ENCODE data around the gene POU2F2. TPM values are rescaled to one million over a fixed set of nuclear protein-coding genes. Genes with fewer than 3 reads are reported as not detected.

Gene POU2F2
- polyA plus RNA-seq, 1 of the 3 experiments (the other 2 are of a cell fraction) = 0.49 TPM

GRCh38 chr19:42174188-42174587 is 41.9 kb upstream of the POU2F2 start:
- Histone ChIP-seq H2AFZ (ENCODE audit: low read depth) (no peak overlapping the region), H3K36me3 (replicated peaks in 1 of 2; ENCODE audit: control insufficient read depth in 1 of 2, insufficient read depth in 2 of 2, low read length in 1 of 2) (no peaks in the 10 kb centered on the region), H3K27ac (ENCODE audit: low read depth in 2 of 2, low read length in 1 of 2) (no peak overlapping the region), H3K79me2 (ENCODE audit: insufficient read depth) (no peaks in the 10 kb centered on the region), H3F3A (replicated peaks; ENCODE audit: insufficient read depth) (peaks cover 12% of the 10 kb centered on the region), H3K9ac (no peak overlapping the region), H3K4me2 (no peak overlapping the region), H3K27me3 (ENCODE audit: insufficient read depth) (peaks cover 30% of the 10 kb centered on the region), H4K20me1 (ENCODE audit: insufficient read depth) (no peaks in the 10 kb centered on the region), H3K4me1 (ENCODE audit: control insufficient read depth in 1 of 2, insufficient read depth in 2 of 2, low read depth in 1 of 2, low read length in 1 of 2) (peaks cover 0 to 11% of the 10 kb centered on the region in 2 experiments; a peak in 1 of 4 replicates), H3K9me2 (no peaks in the 10 kb centered on the region), H3K4me3 (ENCODE audit: low read depth in 2 of 2, low read length in 1 of 2) (no peak overlapping the region), H3K9me3 (no peaks in the 10 kb centered on the region)
- no peak for TF ChIP-seq RXRA (IDR thresholded peaks at IDR 0.05; ENCODE audit: borderline replicate concordance, low read depth)
- no peak for TF ChIP-seq MXI1 (IDR thresholded peaks at IDR 0.05; ENCODE audit: low read depth, low read length)
- TF ChIP-seq FOXM1 (IDR thresholded peaks at IDR 0.05; ENCODE audit: low read depth) = no peak
- TF ChIP-seq RAD21 (IDR thresholded peaks at IDR 0.05; ENCODE audit: low read length) = no peak
- TF ChIP-seq CTCF (IDR thresholded peaks at IDR 0.05) = no peak
- TF ChIP-seq GATA2 (CRISPR knock-in tag; IDR thresholded peaks at IDR 0.05) = no peak
- TF ChIP-seq USF2 (IDR thresholded peaks at IDR 0.05; ENCODE audit: borderline replicate concordance, low read depth, low read length) = no peak
- no peak for TF ChIP-seq CHD2 (IDR thresholded peaks at IDR 0.05; ENCODE audit: low read length, partially characterized antibody)
- no peak for TF ChIP-seq REST (IDR thresholded peaks at IDR 0.05; ENCODE audit: low read depth, low read length)
- no peak for TF ChIP-seq SIN3A (IDR thresholded peaks at IDR 0.05; ENCODE audit: borderline replicate concordance, low read depth, low read length)
- TF ChIP-seq TEAD4 (IDR thresholded peaks at IDR 0.05; ENCODE audit: borderline replicate concordance, insufficient read depth) = no peak
- DNase-seq = no peak
- ChIA-PET POLR2A (no interaction called here), CTCF (interaction anchor here (3.9 kb wide), 1 partner anchor 42 kb away, joined by 28 read pairs; the partner anchor contains the start of gene POU2F2)
- 79% methylated on average over 11 of the region's 11 CpGs for WGBS (ENCODE audit: low lambda C conversion rate)

Measured in SK-N-SH (cell line).